Right atrium auricular region (tissue), 2 donors: ENCODE measurements around the gene FNTB. TPM values are rescaled to one million over a fixed set of nuclear protein-coding genes. Genes with fewer than 3 reads are reported as not detected.

Experiments
- DNase-seq: peaks from one replicate; pipeline ENCODE4 v3.0.0-alpha.2; 2019; ENCODE audit warnings: low spot score
- H3K27ac ChIP-seq, 2 donors: fragments of 200-600 bp; sonication (generic); 1 replicate in 1 of 2; 2 replicates in 1 of 2; pipeline ENCODE4 v1.5.1; 2016 to 2019
- H3K27me3 ChIP-seq, 2 donors: fragments of 200-600 bp; sonication (generic); one replicate each; pipeline versions ENCODE4 v1.5.1 to v1.6.0; 2017 to 2019
- H3K36me3 ChIP-seq: fragments of 200-600 bp; sonication (generic); one replicate; pipeline ENCODE4 v1.5.1; 2016
- H3K4me1 ChIP-seq, 2 donors: fragments of 200-600 bp; sonication (generic); one replicate each; pipeline versions ENCODE4 v1.5.1 to v1.6.0; 2017 to 2019
- H3K4me3 ChIP-seq, 2 donors: fragments of 200-600 bp; sonication (generic); 1 replicate in 1 of 2; 2 replicates in 1 of 2; pipeline ENCODE4 v1.5.1; 2017 to 2019; ENCODE audit warnings: mild to moderate bottlenecking in 1 of 2, moderate library complexity in 1 of 2
- H3K9me3 ChIP-seq, 2 donors: fragments of 200-600 bp; sonication (generic); one replicate each; pipeline ENCODE4 v1.5.1; 2019
- total RNA-seq, 2 donors: library from RNA; depleted of rRNA; stranded (reverse); fragments of >200 nt; gene quantifications; one replicate each; pipeline ENCODE4 v1.1.0, GENCODE V29; 2016
- TF ChIP-seq, protein P1 (sequence below), 2 donors: fragments of 200-600 bp; sonication (generic); IDR thresholded peaks; one replicate each; pipeline ENCODE4 v1.5.1; 2019; ENCODE audit warnings: antibody characterized with exemption in 2 of 2

The FNTB gene
- total RNA-seq, 2 donors from 2014 or later, result 11.2 to 14.2 TPM

DNA sequence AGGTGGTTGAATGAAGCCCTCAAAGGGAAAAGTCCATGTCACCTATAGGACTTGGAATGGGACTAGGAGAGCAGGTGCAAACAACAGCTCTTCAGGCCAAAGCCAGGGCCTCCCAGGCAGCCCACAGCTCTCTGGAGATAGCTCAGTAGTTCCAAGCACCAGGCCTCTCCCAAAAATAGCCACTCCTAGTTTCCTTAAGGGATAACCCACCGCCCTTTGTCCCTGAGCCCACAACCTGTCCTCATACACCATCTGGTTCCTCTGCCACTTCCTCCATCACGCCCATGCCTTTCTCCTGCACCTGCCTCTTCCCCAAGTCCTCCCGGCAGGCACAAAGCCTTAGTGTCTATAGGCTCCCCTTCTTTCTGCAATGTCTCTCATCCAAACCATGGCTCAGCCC, 16.7 kb upstream of the FNTB start:
- peaks cover 0 to 20% of the 10 kb centered on the region in 2 donors for H3K4me1 ChIP-seq
- no peaks in the 10 kb centered on the region for H3K27me3 ChIP-seq
- no peak overlapping the region for H3K27ac ChIP-seq
- H3K4me3 ChIP-seq, result no peak overlapping the region
- H3K9me3 ChIP-seq, result no peaks in the 10 kb centered on the region
- TF ChIP-seq, protein P1, sequence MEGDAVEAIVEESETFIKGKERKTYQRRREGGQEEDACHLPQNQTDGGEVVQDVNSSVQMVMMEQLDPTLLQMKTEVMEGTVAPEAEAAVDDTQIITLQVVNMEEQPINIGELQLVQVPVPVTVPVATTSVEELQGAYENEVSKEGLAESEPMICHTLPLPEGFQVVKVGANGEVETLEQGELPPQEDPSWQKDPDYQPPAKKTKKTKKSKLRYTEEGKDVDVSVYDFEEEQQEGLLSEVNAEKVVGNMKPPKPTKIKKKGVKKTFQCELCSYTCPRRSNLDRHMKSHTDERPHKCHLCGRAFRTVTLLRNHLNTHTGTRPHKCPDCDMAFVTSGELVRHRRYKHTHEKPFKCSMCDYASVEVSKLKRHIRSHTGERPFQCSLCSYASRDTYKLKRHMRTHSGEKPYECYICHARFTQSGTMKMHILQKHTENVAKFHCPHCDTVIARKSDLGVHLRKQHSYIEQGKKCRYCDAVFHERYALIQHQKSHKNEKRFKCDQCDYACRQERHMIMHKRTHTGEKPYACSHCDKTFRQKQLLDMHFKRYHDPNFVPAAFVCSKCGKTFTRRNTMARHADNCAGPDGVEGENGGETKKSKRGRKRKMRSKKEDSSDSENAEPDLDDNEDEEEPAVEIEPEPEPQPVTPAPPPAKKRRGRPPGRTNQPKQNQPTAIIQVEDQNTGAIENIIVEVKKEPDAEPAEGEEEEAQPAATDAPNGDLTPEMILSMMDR (IDR thresholded peaks at IDR 0.05), result no peak
- DNase-seq, result no peak
- no peaks in the 10 kb centered on the region for H3K36me3 ChIP-seq

DNA sequence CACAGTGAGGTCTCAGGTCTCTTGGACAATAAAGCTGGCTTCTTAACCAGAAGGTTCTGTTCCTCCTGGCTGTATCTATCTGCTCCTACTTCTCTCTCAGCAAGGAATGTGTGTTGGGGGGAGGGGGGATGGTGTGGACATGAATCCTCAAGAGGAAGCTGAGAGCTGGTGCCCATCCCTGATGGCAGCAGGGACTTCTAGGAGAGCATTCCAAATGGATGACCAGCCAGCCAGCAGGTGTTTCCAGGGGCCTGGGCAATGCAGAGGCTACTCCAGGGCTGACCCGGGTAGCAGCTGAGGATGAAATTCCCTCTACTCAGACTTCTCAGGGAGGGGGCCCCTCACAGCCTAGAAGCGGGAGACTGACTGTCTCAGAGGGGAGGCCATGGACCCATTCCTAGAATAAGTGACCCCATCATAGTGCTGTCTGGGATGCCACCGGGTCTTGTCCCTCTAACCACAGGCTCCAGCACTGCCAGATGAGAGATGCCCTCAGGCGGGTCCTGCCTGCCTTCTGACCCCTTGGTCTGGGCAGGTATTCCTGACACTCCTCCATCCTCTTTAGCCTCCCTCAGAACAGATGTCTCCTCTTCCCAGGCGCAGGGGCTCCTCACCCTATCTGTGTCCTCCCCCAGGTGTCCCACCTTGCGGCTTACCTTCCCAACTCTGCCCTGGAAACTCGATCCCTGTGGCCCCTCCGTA, 15.8 kb upstream of the FNTB start:
- H3K9me3 ChIP-seq, result no peaks in the 10 kb centered on the region
- no peak for DNase-seq
- H3K27ac ChIP-seq, result no peak overlapping the region
- peaks cover 0 to 20% of the 10 kb centered on the region in 2 donors for H3K4me1 ChIP-seq
- TF ChIP-seq, protein P1 (IDR thresholded peaks at IDR 0.05), result no peak
- H3K27me3 ChIP-seq, result no peaks in the 10 kb centered on the region
- H3K36me3 ChIP-seq, result no peaks in the 10 kb centered on the region
- peak overlapping the region in 1 of 2 donors; percentile 72 for H3K4me3 ChIP-seq

DNA sequence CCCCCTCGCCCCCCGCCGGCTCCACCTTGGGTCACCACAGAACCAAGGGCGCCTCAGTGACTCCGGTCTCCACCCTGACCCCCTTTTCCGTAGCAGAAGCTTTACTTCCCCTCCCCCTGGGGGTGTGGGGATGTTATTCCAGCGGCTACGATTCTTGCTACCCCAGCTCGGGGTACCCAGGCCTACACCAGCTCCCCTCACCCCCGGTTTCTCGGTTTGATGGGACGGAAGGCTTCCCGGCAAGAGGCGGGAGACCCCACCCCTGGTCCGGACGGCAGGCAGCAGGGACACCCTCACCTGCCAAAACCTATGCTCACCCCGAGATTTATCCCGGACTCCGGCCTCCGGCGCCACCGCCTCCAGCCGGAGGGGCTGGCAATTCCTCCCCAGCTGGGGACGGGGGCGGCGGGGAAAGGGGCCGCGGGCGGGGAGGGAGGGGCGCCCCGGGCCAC, 15.2 kb upstream of the FNTB start:
- Histone ChIP-seq H3K27ac (peak overlapping the region in 1 of 2 donors; percentile 43), H3K4me1 (peaks cover 0 to 20% of the 10 kb centered on the region in 2 donors), H3K27me3 (no peaks in the 10 kb centered on the region), H3K9me3 (no peaks in the 10 kb centered on the region), H3K4me3 (peak overlapping the region; percentile 69 to 72), H3K36me3 (no peaks in the 10 kb centered on the region)
- DNase-seq, result no peak
- TF ChIP-seq, protein P1 (IDR thresholded peaks at IDR 0.05), result no peak

DNA sequence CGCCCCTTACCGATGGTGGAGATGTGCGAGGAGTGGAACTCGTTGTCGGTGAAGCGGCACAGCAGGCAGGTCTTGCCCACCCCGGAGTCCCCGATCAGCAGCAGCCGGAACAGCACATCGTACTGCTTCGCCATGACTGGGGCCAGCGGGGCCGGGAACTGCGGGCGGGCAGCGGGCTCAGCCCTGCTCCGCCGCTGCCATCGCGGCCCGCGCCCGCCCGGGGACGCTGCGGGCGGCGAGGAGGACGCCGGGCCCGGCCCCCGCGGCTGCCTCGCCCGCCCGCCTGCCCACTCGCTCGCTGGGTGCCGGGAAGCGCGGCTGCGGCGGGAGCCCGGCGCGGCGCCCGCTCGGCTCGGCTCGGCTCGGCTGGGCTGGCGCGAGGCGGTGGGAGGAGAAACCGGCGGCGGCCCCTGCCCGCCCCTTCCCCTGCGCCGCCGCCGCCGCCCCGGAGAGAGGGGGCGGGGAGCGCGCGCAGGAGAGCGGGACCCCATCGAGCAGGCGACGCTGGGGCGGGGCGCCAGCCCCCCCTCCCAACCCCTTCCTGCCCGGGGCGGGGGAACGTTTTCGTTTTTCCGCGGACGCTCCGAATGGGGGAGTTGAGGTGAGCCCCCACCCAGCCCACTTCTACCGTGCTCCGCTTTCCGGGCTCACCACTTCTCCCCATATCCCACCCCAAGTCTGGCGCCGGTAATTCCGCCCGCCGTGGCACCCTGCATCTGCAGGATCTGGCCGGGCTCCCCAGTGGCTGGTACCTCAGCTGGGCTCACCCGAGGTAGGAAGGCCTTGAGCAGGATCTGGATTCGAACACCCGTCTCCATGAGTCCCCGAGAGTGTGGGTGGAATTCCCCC, 14.5 kb upstream of the FNTB start, which contains the start of gene RAB15:
Gene RAB15 (minus strand): TSS at position 394 of the 849 bp plus-strand sequence. CDS start 260 bp downstream, at position 134.
- Histone ChIP-seq H3K27ac (peak within 1 kb of the TSS in 1 of 2 donors; percentile 59), H3K9me3 (no peaks in the 10 kb centered on the region), H3K36me3 (no peaks in the 10 kb centered on the region), H3K4me3 (peak within 1 kb of the TSS; percentile 69 to 72), H3K27me3 (no peaks in the 10 kb centered on the region), H3K4me1 (peaks cover 0 to 20% of the 10 kb centered on the region in 2 donors)
- TF ChIP-seq, protein P1 (IDR thresholded peaks at IDR 0.05), result no peak
- no peak for DNase-seq

DNA sequence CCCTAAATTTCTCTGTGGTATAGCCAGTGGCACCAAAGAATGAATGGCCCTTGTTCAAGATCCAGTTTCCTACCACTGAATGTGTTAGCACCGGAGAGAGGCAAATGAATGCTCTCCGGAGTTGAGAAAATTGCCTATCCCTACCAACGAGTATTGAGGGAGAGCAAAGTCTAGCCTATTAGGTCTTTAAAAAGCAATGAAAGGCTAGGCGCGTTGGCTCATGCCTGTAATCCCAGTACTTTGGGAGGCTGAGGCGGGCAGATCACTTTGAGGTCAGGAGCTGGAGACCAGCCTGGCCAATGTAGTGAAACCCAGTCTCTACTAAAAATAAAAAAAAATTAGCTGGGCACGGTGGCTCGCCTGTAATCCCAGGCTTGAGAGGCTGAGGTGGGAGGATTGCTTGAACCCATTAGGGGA, 13.7 kb upstream of the FNTB start:
- H3K27ac ChIP-seq, result no peak overlapping the region
- TF ChIP-seq, protein P1 (IDR thresholded peaks at IDR 0.05), result no peak
- peaks cover 0 to 20% of the 10 kb centered on the region in 2 donors for H3K4me1 ChIP-seq
- no peaks in the 10 kb centered on the region for H3K9me3 ChIP-seq
- H3K36me3 ChIP-seq, result no peaks in the 10 kb centered on the region
- DNase-seq, result no peak
- H3K4me3 ChIP-seq, result no peak overlapping the region
- no peaks in the 10 kb centered on the region for H3K27me3 ChIP-seq
